Natural killer cell (primary cell): ENCODE measurements around the gene PRKCB. TPM values are rescaled to one million over a fixed set of nuclear protein-coding genes. Genes with fewer than 3 reads are reported as not detected.

Experiments used
- ATAC-seq, 3 donors: fragments of 150-1000 bp in 2 of 3; fragments of 200-7000 bp in 1 of 3; cut with Tn5 transposase; 1 replicate in 1 of 3; 2 replicates in 2 of 3; pipeline ENCODE4 v1.10.0; 2021; ENCODE audit warnings: mild to moderate bottlenecking in 2 of 3, moderate library complexity in 2 of 3
- DNase-seq, 2 donors: peaks; one replicate each; pipeline versions ENCODE4 v3.0.0 to v3.0.0-alpha.2; 2013 to 2021; ENCODE audit warnings: mixed read lengths in 1 of 2
- H3K27ac ChIP-seq: one replicate; pipeline ENCODE4 v1.5.1; 2013; ENCODE audit warnings: mild to moderate bottlenecking, low read length
- H3K27me3 ChIP-seq: one replicate; pipeline ENCODE4 v1.6.1; 2013; ENCODE audit warnings: low read length; ENCODE audit not compliant: control insufficient read depth, insufficient read depth
- H3K36me3 ChIP-seq: one replicate; pipeline ENCODE4 v1.6.1; 2013; ENCODE audit warnings: low read length; ENCODE audit not compliant: control insufficient read depth, insufficient read depth
- H3K4me1 ChIP-seq: one replicate; pipeline ENCODE4 v1.6.1; 2013; ENCODE audit warnings: low read length; ENCODE audit not compliant: control insufficient read depth, insufficient read depth
- H3K4me3 ChIP-seq: one replicate; pipeline ENCODE4 v1.5.1; 2013; ENCODE audit warnings: low read length
- H3K9me3 ChIP-seq: one replicate; pipeline ENCODE4 v1.6.1; 2013; ENCODE audit warnings: low read length; ENCODE audit not compliant: control insufficient read depth, insufficient read depth
- H3K27ac Mint-ChIP-seq, 2 donors: one replicate each; pipeline ENCODE4 v1.8.0; 2022; ENCODE audit warnings: mild to moderate bottlenecking in 2 of 2, mixed read lengths in 2 of 2, moderate library complexity in 1 of 2
- H3K27me3 Mint-ChIP-seq, 2 donors: one replicate each; pipeline ENCODE4 v1.8.0; 2022; ENCODE audit warnings: low read depth in 2 of 2, mixed read lengths in 2 of 2
- H3K36me3 Mint-ChIP-seq: one replicate; pipeline ENCODE4 v1.8.0; 2022; ENCODE audit warnings: mixed read lengths
- H3K4me1 Mint-ChIP-seq, 2 donors: one replicate each; pipeline ENCODE4 v1.8.0; 2022; ENCODE audit warnings: mixed read lengths in 2 of 2
- H3K4me3 Mint-ChIP-seq: one replicate; pipeline ENCODE4 v1.8.0; 2022; ENCODE audit warnings: mild to moderate bottlenecking, moderate library complexity, mixed read lengths
- H3K9me3 Mint-ChIP-seq, 2 donors: one replicate each; pipeline ENCODE4 v1.8.0; 2022; ENCODE audit warnings: mixed read lengths in 2 of 2
- WGBS: methylation state at CpG from one replicate; pipeline ENCODE4 v1.1.7; 2013; ENCODE audit warnings: missing lambda C conversion rate; ENCODE audit not compliant: insufficient coverage; 5-methylcytosine and 5-hydroxymethylcytosine counted together
- intact Hi-C: fragments of 100-400 bp; cut with micrococcal nuclease; formaldehyde crosslinking; loops from one replicate; pipeline ENCODE4 v1.14.2; 2022
- total RNA-seq, 4 donors: library from RNA; stranded (reverse); fragments of 120-200 nt in 1 of 4; gene quantifications; one replicate each; pipeline versions ENCODE4 v1.2.3 to v1.2.4, GENCODE V29; 2013 to 2022
- TF ChIP-seq, protein P1 (sequence below): fragments of 200-600 bp; IDR thresholded peaks from one replicate; pipeline ENCODE4 v1.8.0; 2022; ENCODE audit warnings: antibody characterized with exemption

The PRKCB gene
- total RNA-seq, 3 donors from 2014 or later (not counting 1 experiment from before 2014, with no cell fraction given): 182 to 222 (median 183) TPM

DNA sequence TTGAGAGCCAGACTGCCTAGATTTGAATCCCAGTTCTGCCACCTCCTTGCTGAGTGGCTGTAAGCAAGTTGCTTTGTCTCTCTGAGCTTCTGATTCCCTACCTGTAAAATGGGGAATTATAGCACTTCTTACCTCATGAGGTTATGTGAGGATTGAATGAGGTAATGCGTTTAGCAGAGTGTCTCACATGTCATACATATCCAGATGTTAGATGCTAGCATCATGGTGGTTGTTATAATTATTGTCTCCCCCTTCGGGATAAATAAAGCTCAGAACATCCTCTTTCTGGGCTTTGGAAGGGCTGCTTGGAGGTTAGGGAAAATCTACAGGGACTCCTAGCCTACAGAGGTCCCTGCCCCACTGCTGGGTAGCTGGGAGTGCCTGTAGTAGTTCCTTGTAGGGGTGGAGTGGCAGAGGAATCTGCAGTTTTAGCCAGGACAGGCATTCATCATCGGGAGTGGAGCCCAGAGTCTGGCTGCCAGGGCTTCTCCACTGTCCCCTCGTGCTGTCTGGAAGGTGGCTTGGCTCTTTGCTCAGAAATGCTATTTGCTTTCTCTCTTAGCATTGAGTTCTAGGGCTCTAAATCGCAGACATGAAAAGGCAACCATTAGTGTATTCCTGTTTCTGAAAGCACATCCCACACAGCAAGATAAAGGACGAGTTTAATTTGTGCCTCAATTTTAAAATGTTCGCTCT lies 282.5 kb downstream of the PRKCB start:
- intact Hi-C loops: no loop called here
- Mint-ChIP-seq H3K4me3 (no peak overlapping the region), H3K4me1 (peaks cover 0 to 29% of the 10 kb centered on the region in 2 donors), H3K27me3 (no peaks in the 10 kb centered on the region), H3K36me3 (peaks cover 12% of the 10 kb centered on the region), H3K27ac (peak overlapping the region in 1 of 2 donors; percentile 28), H3K9me3 (no peaks in the 10 kb centered on the region)
- DNase-seq: no peak
- Histone ChIP-seq H3K36me3 (peaks cover 16% of the 10 kb centered on the region), H3K9me3 (no peaks in the 10 kb centered on the region), H3K4me3 (no peak overlapping the region), H3K27me3 (no peaks in the 10 kb centered on the region), H3K4me1 (no peaks in the 10 kb centered on the region), H3K27ac (no peak overlapping the region)
- ATAC-seq: no peak
- 99% methylated on average over 6 of the region's 7 CpGs for WGBS
- TF ChIP-seq, protein P1, sequence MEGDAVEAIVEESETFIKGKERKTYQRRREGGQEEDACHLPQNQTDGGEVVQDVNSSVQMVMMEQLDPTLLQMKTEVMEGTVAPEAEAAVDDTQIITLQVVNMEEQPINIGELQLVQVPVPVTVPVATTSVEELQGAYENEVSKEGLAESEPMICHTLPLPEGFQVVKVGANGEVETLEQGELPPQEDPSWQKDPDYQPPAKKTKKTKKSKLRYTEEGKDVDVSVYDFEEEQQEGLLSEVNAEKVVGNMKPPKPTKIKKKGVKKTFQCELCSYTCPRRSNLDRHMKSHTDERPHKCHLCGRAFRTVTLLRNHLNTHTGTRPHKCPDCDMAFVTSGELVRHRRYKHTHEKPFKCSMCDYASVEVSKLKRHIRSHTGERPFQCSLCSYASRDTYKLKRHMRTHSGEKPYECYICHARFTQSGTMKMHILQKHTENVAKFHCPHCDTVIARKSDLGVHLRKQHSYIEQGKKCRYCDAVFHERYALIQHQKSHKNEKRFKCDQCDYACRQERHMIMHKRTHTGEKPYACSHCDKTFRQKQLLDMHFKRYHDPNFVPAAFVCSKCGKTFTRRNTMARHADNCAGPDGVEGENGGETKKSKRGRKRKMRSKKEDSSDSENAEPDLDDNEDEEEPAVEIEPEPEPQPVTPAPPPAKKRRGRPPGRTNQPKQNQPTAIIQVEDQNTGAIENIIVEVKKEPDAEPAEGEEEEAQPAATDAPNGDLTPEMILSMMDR: no peak

DNA sequence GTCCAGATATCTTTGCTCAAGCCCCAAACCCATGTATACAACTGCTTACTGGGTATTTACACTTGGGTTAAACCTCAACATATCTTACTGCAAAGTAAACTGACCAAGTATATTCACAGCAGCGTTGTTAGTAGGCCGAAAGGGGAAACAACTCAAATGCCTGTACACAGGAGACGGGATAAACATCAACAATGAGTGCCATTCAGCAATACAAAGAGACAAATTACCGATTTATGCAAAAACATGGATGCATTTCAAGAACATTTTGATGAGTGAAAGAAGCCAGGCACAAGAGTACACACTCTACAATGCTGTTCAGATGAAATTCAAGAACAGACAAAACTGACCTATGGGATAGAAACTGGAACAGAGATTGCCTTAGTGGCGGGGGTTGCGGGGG lies 284.0 kb downstream of the PRKCB start:
- H3K27ac ChIP-seq: no peak overlapping the region
- H3K4me3 ChIP-seq: no peak overlapping the region
- Mint-ChIP-seq H3K9me3 (no peaks in the 10 kb centered on the region), H3K4me1 (peaks cover 0 to 23% of the 10 kb centered on the region in 2 donors), H3K4me3 (no peak overlapping the region), H3K36me3 (peaks cover 5% of the 10 kb centered on the region), H3K27me3 (no peaks in the 10 kb centered on the region), H3K27ac (no peak overlapping the region)
- TF ChIP-seq, protein P1: no peak
- H3K4me1 ChIP-seq: no peaks in the 10 kb centered on the region
- peaks cover 26% of the 10 kb centered on the region for H3K36me3 ChIP-seq
- H3K9me3 ChIP-seq: no peaks in the 10 kb centered on the region
- WGBS: over 99% methylated on average over 6 of the region's 6 CpGs
- no peak for ATAC-seq
- intact Hi-C loops: no loop called here
- H3K27me3 ChIP-seq: no peaks in the 10 kb centered on the region
- DNase-seq: no peak

DNA sequence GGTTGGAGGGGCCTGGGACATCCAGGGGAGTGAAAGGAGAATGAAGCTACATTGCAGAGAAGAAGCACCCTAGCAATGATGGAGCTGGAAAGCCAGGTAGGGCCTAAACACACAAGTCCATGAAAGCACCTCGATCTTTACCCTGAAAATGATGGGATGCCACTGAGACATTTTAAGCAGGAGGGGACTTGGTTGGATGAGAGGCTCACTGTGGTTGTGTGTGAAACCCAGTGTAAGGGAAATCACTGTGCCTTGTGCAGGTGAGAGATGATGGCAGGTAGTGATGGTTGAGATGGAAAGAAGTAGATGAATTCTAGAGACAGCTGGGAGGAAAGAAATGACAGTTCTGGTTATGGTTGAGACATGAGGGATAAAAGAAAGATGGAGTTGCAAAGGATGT lies 287.5 kb downstream of the PRKCB start:
- no peak overlapping the region for H3K27ac Mint-ChIP-seq
- H3K4me1 Mint-ChIP-seq: peaks cover 6 to 22% of the 10 kb centered on the region in 2 donors
- TF ChIP-seq, protein P1: no peak
- peaks cover 43% of the 10 kb centered on the region for H3K36me3 ChIP-seq
- WGBS: 100% methylated on average over 1 of the region's 1 CpG
- ATAC-seq: no peak
- DNase-seq: no peak
- H3K27me3 Mint-ChIP-seq: no peaks in the 10 kb centered on the region
- no peaks in the 10 kb centered on the region for H3K4me1 ChIP-seq
- no peaks in the 10 kb centered on the region for H3K9me3 Mint-ChIP-seq
- H3K27ac ChIP-seq: no peak overlapping the region
- intact Hi-C loops: no loop called here
- no peak overlapping the region for H3K4me3 ChIP-seq
- H3K9me3 ChIP-seq: no peaks in the 10 kb centered on the region
- H3K36me3 Mint-ChIP-seq: peaks cover 8% of the 10 kb centered on the region
- no peak overlapping the region for H3K4me3 Mint-ChIP-seq
- no peaks in the 10 kb centered on the region for H3K27me3 ChIP-seq

DNA sequence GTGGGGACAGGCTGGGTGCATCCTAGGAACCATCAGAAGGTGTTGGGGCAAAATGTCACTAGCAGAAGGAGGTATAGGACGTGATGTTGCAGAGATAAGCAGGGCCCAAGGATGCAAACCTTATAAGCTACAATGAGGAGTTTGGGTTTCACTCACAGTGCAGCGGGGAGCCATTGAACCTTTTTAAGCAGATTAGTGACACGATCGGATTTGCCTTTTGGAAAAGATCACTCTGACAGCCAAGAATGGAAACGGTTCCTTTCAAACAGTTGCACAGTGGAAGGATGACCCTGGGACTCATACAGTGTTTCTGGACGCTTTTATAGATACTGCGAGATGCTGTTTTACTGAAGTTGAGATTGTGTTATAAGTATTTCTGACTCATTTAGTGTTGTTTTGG lies 288.5 kb downstream of the PRKCB start:
- TF ChIP-seq, protein P1: no peak
- 90% methylated on average over 7 of the region's 7 CpGs for WGBS
- Mint-ChIP-seq H3K9me3 (no peaks in the 10 kb centered on the region), H3K27me3 (no peaks in the 10 kb centered on the region), H3K4me1 (peaks cover 6 to 22% of the 10 kb centered on the region in 2 donors), H3K27ac (no peak overlapping the region), H3K36me3 (peaks cover 8% of the 10 kb centered on the region), H3K4me3 (no peak overlapping the region)
- no peaks in the 10 kb centered on the region for H3K4me1 ChIP-seq
- no peak overlapping the region for H3K4me3 ChIP-seq
- ATAC-seq (no peak), DNase-seq (no peak)
- intact Hi-C loops: no loop called here
- peaks cover 50% of the 10 kb centered on the region for H3K36me3 ChIP-seq
- H3K27ac ChIP-seq: no peak overlapping the region
- H3K27me3 ChIP-seq: no peaks in the 10 kb centered on the region
- H3K9me3 ChIP-seq: no peaks in the 10 kb centered on the region
